ENCODE results near the gene RALGDS. TPM values are rescaled to one million over a fixed set of nuclear protein-coding genes. Genes with fewer than 3 reads are reported as not detected.

The RALGDS gene
- total and polyA plus RNA-seq, 2 of the 4 experiments (the other 2 are of a cell fraction) = 13.1 to 36.9 TPM

DNA sequence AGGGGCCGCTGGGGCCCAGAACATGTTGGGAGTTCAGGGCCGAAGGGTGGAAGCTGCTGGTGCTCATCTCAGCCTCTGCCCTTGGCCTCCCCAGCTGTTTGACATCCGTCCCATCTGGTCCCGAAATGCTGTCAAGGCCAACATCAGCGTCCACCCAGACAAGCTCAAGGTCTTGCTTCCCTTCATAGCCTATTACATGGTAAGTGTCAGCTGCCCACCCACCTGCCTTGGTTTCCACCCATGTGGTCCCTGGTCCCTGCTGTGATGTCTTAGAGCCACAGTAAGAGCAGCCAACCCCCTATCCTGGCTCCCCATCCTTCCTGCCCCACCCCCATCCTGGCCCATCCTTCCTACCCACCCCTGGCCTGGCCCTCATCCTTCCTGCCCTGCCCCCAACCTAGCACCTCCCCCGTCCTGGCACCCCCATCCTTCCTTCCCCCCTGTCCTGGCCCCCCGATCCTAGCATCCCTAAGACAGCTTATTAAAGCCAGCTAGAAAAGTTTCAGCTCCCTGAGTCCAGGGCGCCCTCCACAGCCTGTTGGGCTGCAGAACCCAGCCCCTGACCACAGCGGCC lies 69.0 kb downstream of the RALGDS start:
- H3K79me1 ChIP-seq (ENCODE audit: low read depth in 1 of 2, low read length in 2 of 2) = peaks cover 3 to 15% of the 10 kb centered on the region in 2 experiments; a peak in 3 of 4 replicates
- peaks cover 61% of the 10 kb centered on the region for H3K36me3 ChIP-seq (ENCODE audit: control insufficient read depth, insufficient read depth, low read length)
- H4K5ac ChIP-seq (ENCODE audit: low read depth, low read length) = no peak overlapping the region
- intact Hi-C loops (cut with micrococcal nuclease) = no loop called here
- H2BK15ac ChIP-seq (ENCODE audit: low read depth, low read length) = no peak overlapping the region
- CTCF ChIA-PET = no interaction called here
- H4K91ac ChIP-seq (ENCODE audit: insufficient read depth, low read depth, low read length) = no peak overlapping the region
- no peak overlapping the region for H3K9ac ChIP-seq (ENCODE audit: low read depth, low read length)
- TF ChIP-seq MAFK (IDR thresholded peaks at IDR 0.05; ENCODE audit: low read depth, low read length) = no peak
- TF ChIP-seq CHD1 (IDR thresholded peaks at IDR 0.05; ENCODE audit: low read depth, low read length) = no peak
- TF ChIP-seq SMC3 (IDR thresholded peaks at IDR 0.05; ENCODE audit: low read depth, low read length) = no peak
- TF ChIP-seq RAD21 (IDR thresholded peaks at IDR 0.05; ENCODE audit: low read length) = no peak
- TF ChIP-seq, protein P1, sequence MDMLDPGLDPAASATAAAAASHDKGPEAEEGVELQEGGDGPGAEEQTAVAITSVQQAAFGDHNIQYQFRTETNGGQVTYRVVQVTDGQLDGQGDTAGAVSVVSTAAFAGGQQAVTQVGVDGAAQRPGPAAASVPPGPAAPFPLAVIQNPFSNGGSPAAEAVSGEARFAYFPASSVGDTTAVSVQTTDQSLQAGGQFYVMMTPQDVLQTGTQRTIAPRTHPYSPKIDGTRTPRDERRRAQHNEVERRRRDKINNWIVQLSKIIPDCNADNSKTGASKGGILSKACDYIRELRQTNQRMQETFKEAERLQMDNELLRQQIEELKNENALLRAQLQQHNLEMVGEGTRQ (IDR thresholded peaks at IDR 0.05; ENCODE audit: low read depth, low read length) = no peak
- TF ChIP-seq, protein P2, sequence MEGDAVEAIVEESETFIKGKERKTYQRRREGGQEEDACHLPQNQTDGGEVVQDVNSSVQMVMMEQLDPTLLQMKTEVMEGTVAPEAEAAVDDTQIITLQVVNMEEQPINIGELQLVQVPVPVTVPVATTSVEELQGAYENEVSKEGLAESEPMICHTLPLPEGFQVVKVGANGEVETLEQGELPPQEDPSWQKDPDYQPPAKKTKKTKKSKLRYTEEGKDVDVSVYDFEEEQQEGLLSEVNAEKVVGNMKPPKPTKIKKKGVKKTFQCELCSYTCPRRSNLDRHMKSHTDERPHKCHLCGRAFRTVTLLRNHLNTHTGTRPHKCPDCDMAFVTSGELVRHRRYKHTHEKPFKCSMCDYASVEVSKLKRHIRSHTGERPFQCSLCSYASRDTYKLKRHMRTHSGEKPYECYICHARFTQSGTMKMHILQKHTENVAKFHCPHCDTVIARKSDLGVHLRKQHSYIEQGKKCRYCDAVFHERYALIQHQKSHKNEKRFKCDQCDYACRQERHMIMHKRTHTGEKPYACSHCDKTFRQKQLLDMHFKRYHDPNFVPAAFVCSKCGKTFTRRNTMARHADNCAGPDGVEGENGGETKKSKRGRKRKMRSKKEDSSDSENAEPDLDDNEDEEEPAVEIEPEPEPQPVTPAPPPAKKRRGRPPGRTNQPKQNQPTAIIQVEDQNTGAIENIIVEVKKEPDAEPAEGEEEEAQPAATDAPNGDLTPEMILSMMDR (conservative IDR thresholded peaks at IDR 0.05; ENCODE audit: low read depth, low read length) = no peak
- no peak for TF ChIP-seq FOS (IDR thresholded peaks at IDR 0.05; ENCODE audit: low read depth, low read length)
- TF ChIP-seq NFE2L2 (IDR thresholded peaks at IDR 0.05; ENCODE audit: low read depth, low read length) = no peak
- TF ChIP-seq CEBPB (IDR thresholded peaks at IDR 0.05; ENCODE audit: low read depth, low read length) = no peak
- TF ChIP-seq, protein P3, sequence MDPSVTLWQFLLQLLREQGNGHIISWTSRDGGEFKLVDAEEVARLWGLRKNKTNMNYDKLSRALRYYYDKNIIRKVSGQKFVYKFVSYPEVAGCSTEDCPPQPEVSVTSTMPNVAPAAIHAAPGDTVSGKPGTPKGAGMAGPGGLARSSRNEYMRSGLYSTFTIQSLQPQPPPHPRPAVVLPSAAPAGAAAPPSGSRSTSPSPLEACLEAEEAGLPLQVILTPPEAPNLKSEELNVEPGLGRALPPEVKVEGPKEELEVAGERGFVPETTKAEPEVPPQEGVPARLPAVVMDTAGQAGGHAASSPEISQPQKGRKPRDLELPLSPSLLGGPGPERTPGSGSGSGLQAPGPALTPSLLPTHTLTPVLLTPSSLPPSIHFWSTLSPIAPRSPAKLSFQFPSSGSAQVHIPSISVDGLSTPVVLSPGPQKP (IDR thresholded peaks at IDR 0.05; ENCODE audit: borderline replicate concordance, low read depth, low read length) = no peak
- no peak for TF ChIP-seq BHLHE40 (IDR thresholded peaks at IDR 0.05; ENCODE audit: low read depth, low read length)
- no peak for TF ChIP-seq POLR2A (IDR thresholded peaks at IDR 0.05; ENCODE audit: low read depth, low read length)
- no peak for TF ChIP-seq RFX5 (IDR thresholded peaks at IDR 0.05; ENCODE audit: low read depth, low read length)
- TF ChIP-seq MXI1 (IDR thresholded peaks at IDR 0.05; ENCODE audit: borderline replicate concordance, low read depth, low read length) = no peak
- no peak for TF ChIP-seq MAZ (IDR thresholded peaks at IDR 0.05; ENCODE audit: borderline replicate concordance, low read depth, low read length)
- TF ChIP-seq RCOR1 (IDR thresholded peaks at IDR 0.05; ENCODE audit: insufficient replicate concordance, low read length) = no peak
- H2BK20ac ChIP-seq (ENCODE audit: low read depth, low read length) = no peak overlapping the region
- no peak overlapping the region for H3K4ac ChIP-seq (ENCODE audit: low read depth, low read length)
- H3K56ac ChIP-seq (ENCODE audit: extremely low read depth, insufficient read depth, low read length) = no peak overlapping the region
- dilution Hi-C loops (cut with HindIII; ENCODE audit: low sequenced_read_pairs, unreplicated experiment) = no loop called here
- H3K27ac ChIP-seq (ENCODE audit: insufficient read depth, low read length) = no peak overlapping the region
- POLR2A ChIA-PET (ENCODE audit: unreplicated experiment) = interaction anchor here (0.6 kb wide), 1 partner anchor 19 kb away, joined by 3 read pairs; no protein-coding TSS in a partner anchor
- DNase-seq = no peak
- H4K8ac ChIP-seq (ENCODE audit: low read depth in 2 of 2, low read length in 2 of 2) = no peak overlapping the region
- BruUV-seq (replicated peaks) = no TSS peak
- no peaks in the 10 kb centered on the region for H3K27me3 ChIP-seq (ENCODE audit: control insufficient read depth, insufficient read depth, low read length)
- in situ Hi-C loops (cut with MboI; ENCODE audit: low sequenced_read_pairs) = no loop called here
- no peak overlapping the region for H2BK120ac ChIP-seq (ENCODE audit: low read depth, low read length)
- peak overlapping the region; percentile 72 for H2AK9ac ChIP-seq (replicated peaks; ENCODE audit: low read depth, low read length, poor library complexity)
- no peak overlapping the region for H3K4me2 ChIP-seq (ENCODE audit: low read depth, low read length)
- ATAC-seq (ENCODE audit: low read depth) = no peak
- H3K4me3 ChIP-seq (ENCODE audit: insufficient read depth, low read depth, low read length) = no peak overlapping the region
- 89% methylated on average over 3 of the region's 9 CpGs; no CpG with 5 or more reads in 1 of the 2 experiments for WGBS, 2 experiments (ENCODE audit: extremely low coverage in 2 of 2, insufficient read length in 1 of 2)
- peaks cover 8% of the 10 kb centered on the region for H4K20me1 ChIP-seq (ENCODE audit: insufficient read depth, low read length)
- no peak overlapping the region for H3K23ac ChIP-seq (ENCODE audit: low read depth, low read length)
- H3K18ac ChIP-seq (ENCODE audit: low read depth, low read length) = no peak overlapping the region
- H2AFZ ChIP-seq (replicated peaks; ENCODE audit: low read length, poor library complexity) = peak overlapping the region; percentile 21
- H2BK5ac ChIP-seq (ENCODE audit: low read depth, low read length, poor library complexity, severe bottlenecking) = no peak overlapping the region
- H3K4me1 ChIP-seq (ENCODE audit: control insufficient read depth, insufficient read depth, low read length) = no peaks in the 10 kb centered on the region; the same call in 1 of the 2 replicates
- no peak overlapping the region for H2AK5ac ChIP-seq (ENCODE audit: low read depth, low read length)
- H3K9me3 ChIP-seq (ENCODE audit: control insufficient read depth, insufficient read depth, low read length) = no peaks in the 10 kb centered on the region
- H3K14ac ChIP-seq (replicated peaks; ENCODE audit: low read depth, low read length) = no peak overlapping the region
- no peaks in the 10 kb centered on the region for H3K9me1 ChIP-seq (ENCODE audit: insufficient read depth, low read length)

Measured in IMR-90 (cell line).